GM21529 (cell line): ENCODE data around the gene RAB40B.

Experiments used
- ATAC-seq: cut with Tn5 transposase; IDR thresholded peaks from one replicate; pipeline ENCODE4 v1.9.1; 2021; ENCODE audit not compliant: unreplicated experiment

RAB40B gene

DNA sequence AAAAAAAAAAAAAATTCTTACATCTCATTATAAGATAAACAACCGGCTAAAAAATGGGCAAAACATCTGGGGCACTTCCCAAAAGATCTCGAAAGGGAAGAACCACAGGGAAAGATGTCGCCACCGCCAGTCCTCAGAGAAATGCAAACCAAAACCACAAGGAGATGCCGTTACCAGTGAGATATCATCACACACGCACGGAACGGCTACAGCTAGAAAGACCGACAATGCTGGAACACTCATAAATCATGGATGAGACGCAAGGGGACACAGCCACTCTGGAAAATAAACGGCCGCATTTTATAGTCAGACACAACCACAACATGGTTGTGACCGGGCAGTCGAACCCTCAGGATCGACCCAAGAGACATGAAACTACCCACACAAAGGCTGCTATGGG, 74.8 kb downstream of the RAB40B start:
- no peak for ATAC-seq

DNA sequence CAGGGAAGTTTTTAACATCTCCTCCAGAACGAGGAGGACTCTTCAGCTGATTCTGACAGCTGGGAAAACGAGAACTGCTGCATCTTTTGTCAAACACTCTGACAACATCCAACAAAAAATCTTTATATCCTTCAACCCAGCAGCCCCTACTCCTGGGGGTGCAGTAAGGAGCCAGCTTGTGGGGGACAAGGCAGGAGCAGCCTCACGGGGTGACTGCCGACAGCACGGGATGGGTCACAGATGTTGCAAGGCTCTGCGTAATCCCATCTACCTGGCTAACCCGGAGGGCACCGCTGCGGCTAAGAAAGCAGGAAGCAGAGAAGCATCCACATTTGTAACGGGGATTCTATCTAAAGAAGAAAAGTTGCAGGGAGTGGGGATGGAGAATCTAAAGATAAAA, 78.9 kb downstream of the RAB40B start:
- ATAC-seq = no peak

DNA sequence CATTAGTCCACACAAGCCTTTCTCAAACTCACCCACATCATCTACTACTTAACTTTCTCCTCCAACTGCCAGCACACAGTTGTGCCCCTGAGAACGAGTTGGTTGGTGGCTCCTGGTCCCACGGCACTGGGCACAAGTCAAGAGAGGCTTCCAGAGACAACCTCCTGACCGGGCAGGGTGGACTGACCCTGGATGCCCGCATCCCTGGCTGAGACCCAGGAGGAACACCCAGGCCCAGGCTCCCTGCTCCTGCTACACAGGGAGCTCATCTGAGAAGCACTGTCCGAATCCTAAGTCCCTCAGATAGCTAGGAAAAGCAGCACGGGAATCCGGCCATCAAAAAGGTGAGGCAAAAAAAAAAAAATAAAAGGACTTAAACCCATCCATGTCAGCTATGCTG, 79.3 kb downstream of the RAB40B start:
- no peak for ATAC-seq

DNA sequence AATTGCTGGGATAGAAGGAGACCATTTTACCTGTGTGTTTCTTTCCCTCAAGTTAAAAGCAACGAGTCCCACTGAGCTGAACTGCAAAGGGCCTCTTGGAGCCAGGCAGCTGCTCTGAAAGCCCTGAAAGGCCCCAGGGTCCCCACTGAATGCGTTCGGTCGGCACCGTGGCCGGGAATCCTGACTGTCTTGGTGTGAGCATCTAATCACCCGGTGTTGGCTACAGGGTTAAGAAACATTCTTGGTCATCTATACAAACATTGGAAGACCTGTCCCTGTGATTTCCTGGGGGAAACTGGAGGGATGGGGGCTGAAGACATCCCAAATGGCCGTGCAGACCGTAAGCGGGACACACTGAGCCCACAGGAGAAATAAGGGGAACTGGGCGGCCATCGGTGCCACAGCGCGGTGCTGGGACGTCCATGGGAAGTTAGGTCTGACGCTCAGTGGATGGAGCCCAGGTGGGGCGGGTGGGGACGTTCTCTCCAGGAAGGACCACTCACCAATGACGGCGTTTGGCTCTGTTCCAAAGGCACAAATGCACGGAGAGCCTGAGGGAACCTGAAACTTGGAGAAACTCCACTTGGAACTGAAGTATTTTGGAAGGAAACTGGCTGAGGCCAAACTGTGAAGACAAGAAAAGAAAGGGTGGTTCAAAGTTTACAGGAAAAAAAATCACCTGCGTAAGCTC, 82.3 kb downstream of the RAB40B start:
- no peak for ATAC-seq

DNA sequence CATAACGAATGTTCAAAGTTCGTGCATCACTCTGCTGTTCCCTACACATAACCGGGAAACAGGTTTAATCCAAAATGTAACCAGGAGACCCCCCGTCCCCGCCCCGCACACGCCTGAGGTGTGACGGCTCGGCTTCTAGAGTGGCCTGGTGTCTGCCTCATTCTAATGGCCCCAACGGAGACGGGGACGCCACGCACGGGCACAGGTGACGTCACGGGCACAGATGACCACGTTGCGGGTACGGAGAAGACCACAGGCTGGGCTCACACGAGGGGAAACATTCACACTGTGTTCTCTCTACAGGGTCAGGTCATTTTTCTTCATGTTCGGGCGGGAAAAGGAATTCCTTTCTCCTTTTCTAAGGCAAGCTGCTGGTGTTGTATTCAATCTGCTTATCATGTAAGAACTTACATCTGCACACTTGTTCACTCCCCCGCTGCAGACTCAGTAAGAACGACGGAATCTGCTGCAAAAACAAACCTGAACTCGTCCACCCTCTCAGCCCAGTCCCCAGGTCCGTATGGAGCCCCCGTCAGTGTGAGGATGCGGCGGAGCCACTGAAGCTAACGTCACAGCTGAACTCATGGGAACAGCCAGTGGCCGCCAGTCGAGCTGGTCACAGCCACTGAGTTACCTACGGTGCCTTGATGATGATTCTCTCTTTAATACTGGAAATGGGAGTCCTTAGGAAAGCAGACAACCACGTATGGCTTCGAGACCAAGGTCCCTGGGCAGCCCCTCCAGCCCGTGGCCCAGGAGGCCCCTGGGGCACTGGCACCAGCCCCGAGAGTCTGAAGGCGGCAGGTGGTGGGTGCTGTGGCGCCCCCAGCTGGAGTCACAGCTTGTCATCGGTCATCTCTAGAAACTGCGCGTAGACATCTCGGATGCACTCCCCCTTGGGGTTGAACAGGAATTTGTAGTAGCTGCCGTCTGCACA, 83.1 kb downstream of the RAB40B start:
- ATAC-seq = no peak

DNA sequence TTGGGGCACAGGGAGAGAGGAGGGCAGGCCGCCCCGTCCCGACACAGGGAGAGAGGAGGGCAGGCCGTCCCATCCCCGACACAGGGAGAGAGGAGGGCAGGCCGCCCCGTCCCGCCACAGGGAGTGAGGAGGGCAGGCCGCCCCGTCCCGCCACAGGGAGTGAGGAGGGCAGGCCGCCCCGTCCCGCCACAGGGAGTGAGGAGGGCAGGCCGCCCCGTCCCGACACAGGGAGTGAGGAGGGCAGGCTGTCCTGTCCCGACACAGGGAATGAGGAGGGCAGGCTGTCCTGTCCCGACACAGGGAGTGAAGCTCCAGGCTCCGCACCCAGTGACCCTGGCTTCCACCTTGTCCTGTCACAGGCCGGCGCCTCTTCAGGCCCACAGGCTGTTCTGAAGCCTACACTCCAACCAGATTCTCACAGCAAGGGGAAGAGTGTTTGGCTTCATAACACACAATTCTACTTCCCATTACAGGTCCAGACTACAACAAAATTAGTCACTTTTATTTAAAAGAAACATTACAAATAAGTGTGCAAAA, 84.3 kb downstream of the RAB40B start:
- no peak for ATAC-seq

DNA sequence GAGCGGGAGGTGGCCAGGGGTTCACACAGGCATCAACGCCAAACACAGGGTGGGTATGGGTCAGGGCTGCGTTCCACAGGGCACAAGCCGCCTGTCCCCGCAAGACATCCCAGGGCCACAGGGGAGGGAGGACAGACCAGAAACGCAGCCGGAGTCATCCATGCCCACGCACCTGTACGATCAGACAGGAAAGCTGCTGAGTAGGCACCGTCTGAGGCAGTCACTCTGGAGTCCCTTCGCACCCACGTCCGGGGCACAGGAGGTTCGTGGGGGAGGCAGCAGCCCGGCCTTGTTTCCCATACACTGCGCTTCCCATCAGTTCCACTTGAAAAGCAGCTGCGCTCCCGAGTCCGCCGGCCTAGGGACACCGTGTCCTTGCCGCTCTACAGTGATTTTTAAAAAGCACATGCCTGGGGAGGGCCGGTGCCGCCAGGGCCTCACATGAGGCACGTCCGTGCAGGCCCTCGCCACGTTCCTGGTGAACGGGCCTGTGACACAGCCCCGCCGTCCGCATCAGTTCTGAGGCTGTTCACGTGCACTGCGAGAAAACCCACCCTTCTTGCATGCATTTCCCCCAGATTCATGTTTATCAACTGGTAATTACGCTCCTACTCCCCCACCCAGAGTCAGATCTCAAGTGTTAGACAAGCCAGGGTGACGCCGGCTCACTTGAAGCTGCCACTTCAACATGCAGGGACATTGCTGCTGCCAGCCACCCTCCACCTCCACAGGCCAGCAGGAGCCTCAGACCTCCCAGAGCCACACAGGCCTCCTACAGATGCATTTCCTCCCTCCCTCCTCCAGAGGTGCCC, 85.0 kb downstream of the RAB40B start:
- no peak for ATAC-seq

DNA sequence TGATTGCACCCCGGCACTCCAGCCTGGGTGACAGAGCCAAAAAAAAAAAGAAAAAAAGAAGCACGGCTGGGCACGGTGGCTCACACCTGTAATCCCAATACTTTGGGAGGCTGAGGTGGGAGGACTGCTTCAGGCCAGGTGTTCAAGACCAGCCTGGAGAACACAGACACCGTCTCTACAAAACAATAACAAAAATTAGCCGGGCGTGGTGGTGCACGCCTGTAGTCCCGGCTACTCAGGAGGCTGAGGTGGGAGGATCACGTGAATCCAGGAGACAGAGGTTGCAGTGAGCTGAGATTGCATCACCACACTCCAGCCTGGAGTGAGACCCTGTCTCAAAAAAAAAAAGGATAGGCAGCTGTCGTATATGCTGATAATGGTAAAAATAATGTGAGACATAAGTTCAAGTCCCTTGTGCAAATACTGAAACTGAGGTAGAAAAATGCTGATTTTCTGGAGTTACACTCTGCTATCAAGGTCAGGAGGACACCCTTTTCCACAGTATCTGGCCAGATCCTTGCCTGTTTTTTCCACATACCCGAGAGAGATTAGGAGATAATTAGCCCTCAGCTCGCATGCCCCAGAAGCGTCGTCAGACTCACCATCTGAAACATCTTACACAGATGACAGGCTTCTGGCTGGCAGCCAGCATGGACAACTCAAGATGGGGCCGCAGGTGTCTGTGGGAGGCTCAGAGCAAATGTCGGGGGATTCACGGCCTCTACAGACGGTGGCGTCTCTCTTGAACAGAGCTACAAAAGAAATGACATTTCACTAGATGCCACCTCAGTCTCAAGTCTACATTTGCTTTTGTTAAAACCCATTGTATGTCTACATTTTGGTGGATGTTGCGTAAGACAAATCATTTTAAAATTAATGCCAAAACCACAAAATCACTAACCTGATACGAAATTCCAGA, 87.1 kb downstream of the RAB40B start:
- ATAC-seq = no peak

DNA sequence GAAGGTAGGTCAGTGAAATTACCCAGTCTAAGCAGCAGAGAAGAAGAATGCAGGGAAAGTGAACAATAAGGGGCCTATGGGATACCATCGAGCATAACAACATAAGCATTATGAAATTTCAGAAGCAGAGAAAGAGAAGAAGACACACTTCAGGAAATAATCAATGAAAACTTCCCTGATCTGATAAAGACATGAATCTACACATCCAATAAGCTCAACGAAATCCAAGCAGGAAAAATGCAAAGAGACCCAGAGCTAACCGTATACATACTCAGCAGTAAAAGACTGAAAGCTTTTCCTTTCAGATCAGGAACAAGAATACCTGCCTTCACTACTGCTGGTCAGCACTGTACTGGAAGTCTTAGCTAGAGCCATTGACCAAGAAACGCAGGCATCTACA, 88.8 kb downstream of the RAB40B start:
- ATAC-seq = no peak

DNA sequence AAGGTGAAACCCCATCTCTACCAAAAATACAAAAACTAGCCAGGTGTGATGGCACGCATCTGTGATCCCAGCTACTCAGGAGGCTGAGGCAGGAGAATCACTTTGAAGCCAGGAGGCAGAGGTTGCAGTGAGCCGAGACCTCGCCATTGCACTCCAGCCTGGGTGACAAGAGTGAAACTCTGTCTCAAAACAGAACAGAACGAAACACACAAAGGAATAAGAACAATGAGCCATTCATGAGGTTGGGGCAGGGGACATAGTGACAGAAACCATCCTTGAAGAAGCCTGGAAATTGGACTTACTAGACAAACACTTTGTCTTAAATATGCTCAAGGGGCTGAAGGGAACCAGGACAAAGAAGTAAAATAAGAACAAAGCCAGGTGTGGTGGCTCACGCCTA, 89.7 kb downstream of the RAB40B start:
- no peak for ATAC-seq

DNA sequence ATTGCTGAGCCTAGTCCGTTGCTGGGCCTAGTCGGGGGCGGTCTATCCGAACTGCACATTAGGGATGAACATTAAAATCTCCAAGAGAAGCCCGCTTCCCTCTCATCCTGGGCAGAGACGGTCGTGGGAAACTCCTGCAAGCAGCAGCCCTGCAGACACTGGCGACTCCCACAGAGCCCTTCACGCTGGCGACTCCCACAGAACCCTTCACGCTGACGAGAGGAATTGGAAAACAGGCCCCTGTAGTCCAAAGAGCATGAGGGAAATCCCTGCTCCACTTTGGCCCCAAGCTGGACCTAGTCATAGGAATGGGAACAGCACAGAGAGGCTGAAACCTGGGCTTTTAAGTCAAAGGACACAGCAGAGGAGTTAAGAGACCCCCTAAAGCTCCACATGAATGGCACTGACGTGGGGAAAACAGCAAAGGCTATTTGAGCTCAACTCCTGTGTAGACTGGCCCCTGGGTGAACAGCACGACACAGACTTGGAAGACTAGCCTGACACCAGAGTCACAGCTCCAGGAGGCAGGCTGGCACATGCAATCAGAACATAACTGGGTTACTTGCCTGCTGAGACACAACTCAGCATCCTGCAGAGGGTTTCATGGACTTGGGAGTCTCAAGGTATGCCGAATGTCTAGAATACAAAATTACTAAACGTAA, 92.4 kb downstream of the RAB40B start:
- ATAC-seq = no peak
